GM12874 (cell line): ENCODE results near the gene IL1RL2.

Source experiments
- CTCF ChIP-seq: IDR thresholded peaks from 2 replicates; pipeline ENCODE4 v1.5.1; 2011; ENCODE audit warnings: low read depth, mild to moderate bottlenecking, control low read depth, low read length, moderate library complexity; ENCODE audit not compliant: insufficient read depth

IL1RL2 gene

GRCh38 chr2:102179788-102180686 is 6.8 kb upstream of the IL1RL2 start:
- no peak for TF ChIP-seq CTCF

- no peak for TF ChIP-seq CTCF
Observed at GRCh38 chr2:102180687-102180999, 6.2 kb upstream of the IL1RL2 start.

- TF ChIP-seq CTCF, result no peak
Observed at GRCh38 chr2:102181376-102181775, 5.4 kb upstream of the IL1RL2 start.

- no peak for TF ChIP-seq CTCF
Observed at GRCh38 chr2:102181919-102182635, 4.7 kb upstream of the IL1RL2 start.

GRCh38 chr2:102184018-102184417 is 2.8 kb upstream of the IL1RL2 start:
- TF ChIP-seq CTCF, result no peak

- TF ChIP-seq CTCF, result no peak
Observed at GRCh38 chr2:102184568-102184967, 2.3 kb upstream of the IL1RL2 start.

- peak; percentile 32; the same call in 1 of the 2 replicates for TF ChIP-seq CTCF
Observed at GRCh38 chr2:102185347-102185746, 1.5 kb upstream of the IL1RL2 start.
